GM19328 (cell line): ENCODE results near the gene IGLL5.

ENCODE experiments used
- ATAC-seq: cut with Tn5 transposase; IDR thresholded peaks from one replicate; pipeline ENCODE4 v1.9.1; 2021; ENCODE audit warnings: mild to moderate bottlenecking, moderate library complexity; ENCODE audit not compliant: unreplicated experiment

Gene IGLL5

DNA sequence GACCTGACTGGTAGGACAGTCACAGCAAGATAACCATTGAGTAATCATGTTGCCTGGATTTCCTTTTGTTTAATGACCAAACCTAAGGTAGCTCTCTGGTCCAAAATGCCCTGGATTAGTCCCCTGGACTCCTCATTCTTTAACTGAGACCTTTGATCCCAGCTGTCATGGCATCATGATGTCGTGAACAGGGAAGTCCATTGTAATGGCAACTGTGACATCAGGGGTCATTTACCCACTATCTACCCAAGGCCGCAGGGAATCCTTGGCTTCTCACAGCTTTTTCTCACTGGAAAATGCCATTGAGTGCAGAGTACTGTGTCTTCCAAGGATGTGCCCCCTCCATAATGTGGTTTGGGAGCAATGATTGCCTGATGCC lies 29.1 kb upstream of the IGLL5 start:
- no peak for ATAC-seq

- ATAC-seq: no peak
Observed at GRCh38 chr22:22863001-22863400, 24.6 kb upstream of the IGLL5 start.

DNA sequence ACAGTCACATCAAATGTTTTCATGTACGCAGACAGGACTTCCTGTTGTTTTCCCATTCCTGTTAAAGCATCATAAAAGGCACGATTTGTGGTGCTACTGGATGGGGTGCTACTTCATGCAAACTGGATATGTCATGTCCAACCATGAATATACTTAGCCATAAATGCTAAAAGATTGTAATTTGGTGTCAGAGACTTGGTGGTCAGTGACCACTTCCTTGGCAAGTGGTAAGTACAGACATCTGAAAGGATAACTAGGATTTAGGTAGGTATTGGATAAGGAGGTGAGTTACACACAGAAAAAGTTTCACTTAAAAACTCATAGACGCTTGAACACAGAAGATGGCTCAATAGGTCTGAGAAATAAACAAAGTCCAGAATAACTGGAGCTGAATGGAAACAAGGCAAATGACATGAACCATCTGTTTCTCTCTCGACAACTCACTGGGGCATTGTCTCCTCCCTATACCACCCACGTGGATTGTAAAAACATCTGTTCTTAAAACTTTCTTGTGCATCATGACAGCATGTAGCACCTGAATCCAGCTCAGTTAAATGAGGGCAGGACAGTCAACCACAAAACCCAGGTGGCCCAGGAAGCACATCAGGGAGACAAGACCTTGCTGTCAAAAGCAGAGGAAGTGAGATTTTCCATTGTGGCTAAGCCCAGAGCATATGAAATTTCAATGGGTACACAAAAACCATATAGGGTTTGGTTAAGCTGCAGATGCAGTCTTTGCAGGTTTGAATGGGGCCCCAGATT lies 22.1 kb upstream of the IGLL5 start:
- ATAC-seq: peak; percentile 80

DNA sequence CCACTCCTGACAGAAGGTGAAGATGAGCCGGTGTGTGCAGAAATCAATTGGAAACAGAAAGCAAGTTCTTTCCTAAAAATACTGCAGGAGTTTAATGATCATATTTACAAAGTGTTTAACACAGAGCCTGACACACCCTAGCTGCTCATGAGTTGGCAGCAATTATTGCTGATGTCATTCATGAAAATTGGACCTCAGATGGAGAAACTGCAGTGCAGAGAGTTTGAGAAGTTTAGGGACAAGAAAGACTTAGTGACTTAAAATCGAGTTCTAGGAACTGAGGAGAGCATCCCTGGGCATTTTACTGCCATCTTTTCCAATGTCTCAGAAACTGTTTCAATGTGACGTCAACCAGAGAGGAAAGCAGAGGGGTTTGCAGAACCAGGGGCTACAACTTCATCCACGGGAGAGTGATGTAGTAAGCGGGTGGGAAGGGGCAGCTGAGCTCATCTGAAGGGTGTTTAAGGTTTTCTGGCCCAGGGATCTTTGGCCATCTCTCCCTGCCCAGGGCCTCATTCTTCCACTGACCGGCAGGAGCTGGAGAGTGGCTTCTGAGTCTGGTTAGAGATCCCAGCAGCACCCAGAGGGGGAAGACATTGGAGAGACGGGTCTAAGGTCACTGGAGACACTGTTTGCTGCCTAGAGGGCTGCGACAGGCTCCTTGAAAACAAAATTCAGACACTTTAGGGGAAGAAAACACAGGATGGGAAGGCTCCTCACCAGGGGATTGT lies 21.1 kb upstream of the IGLL5 start:
- no peak for ATAC-seq

- no peak for ATAC-seq
Observed at GRCh38 chr22:22867996-22868715, 19.5 kb upstream of the IGLL5 start.

GRCh38 chr22:22870577-22871404 lies 16.8 kb upstream of the IGLL5 start:
- ATAC-seq: no peak

DNA sequence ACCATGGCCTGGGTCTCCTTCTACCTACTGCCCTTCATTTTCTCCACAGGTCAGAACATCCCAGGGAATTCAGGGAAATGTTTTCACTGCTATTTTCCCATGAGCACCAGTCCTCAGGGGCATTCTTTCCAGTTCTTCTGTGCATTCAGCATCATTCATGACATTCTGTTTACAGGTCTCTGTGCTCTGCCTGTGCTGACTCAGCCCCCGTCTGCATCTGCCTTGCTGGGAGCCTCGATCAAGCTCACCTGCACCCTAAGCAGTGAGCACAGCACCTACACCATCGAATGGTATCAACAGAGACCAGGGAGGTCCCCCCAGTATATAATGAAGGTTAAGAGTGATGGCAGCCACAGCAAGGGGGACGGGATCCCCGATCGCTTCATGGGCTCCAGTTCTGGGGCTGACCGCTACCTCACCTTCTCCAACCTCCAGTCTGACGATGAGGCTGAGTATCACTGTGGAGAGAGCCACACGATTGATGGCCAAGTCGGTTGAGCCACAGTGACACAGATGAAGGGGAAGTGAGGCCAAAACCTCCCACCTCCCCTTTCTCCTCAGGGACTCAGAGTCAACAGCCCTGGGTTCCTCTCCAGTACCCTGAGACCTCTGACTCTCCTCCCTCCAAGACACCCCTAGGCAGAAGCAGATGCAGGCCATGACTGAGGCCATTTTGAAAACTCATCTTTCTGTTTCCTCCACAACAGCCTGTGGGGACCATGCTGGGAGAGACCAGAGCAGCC lies 15.9 kb upstream of the IGLL5 start:
- no peak for ATAC-seq

DNA sequence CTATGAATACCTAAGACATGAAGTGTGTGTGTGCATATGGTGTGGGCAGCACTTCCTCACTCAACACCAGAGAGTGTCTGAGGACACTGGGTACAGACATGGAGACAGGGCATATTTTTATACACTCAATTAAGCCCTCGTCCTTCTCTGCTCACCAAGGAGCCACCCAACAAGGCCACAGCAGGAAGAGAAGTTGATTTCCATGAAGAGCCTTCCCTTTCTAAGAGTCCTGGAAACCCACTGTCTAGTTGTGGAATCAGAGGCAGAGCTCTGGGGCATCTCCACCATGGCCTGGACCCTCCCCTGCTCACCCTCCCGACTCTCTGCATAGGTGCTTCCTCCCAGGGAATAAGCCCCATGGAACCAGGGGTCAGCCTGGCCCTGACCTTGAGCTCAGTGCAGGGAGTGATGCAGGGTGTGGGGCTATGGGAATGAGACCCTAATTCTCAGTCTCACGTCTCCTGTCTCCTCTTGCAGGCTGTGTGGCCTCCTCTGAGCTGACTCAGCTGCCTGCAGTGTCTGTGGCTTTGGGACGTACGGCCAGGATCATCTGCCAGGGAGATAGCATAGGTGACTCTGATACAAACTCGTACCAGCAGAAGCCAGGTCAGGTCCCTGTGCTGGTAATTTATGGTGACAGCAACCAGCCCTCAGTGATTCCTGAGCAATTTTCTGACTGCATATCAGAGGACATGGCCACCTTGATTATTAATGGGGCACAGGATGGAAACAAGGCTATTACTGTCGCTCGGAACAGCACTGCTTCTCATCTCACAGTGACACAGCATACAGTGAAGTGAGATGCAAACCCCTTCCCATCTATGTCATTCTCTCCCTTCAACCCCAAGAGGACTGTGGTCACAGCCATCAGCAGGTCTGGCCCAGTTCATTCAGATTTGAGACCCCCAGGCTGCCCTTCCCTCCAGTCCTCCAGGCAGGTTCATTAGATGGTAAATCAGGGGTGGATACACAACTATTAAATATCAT lies 14.6 kb upstream of the IGLL5 start:
- ATAC-seq: no peak

GRCh38 chr22:22877523-22878210 lies 9.9 kb upstream of the IGLL5 start:
- no peak for ATAC-seq

DNA sequence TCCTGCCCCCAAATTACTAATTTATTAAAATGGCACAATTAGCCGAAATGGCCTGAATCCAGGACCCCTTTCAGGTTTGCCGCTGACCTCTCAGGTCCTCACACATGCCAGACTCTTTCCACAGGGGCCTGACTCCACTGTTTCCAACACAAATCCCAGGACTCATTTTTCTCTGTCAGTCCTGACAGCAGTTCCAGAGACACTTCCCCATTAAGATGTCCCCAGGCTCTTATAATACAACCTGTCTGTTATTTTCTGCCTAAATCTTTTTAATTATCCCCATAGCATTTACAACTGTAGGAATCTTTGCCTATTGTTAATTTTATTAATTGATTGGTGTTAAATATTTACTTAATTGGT lies 9.4 kb upstream of the IGLL5 start:
- no peak for ATAC-seq

DNA sequence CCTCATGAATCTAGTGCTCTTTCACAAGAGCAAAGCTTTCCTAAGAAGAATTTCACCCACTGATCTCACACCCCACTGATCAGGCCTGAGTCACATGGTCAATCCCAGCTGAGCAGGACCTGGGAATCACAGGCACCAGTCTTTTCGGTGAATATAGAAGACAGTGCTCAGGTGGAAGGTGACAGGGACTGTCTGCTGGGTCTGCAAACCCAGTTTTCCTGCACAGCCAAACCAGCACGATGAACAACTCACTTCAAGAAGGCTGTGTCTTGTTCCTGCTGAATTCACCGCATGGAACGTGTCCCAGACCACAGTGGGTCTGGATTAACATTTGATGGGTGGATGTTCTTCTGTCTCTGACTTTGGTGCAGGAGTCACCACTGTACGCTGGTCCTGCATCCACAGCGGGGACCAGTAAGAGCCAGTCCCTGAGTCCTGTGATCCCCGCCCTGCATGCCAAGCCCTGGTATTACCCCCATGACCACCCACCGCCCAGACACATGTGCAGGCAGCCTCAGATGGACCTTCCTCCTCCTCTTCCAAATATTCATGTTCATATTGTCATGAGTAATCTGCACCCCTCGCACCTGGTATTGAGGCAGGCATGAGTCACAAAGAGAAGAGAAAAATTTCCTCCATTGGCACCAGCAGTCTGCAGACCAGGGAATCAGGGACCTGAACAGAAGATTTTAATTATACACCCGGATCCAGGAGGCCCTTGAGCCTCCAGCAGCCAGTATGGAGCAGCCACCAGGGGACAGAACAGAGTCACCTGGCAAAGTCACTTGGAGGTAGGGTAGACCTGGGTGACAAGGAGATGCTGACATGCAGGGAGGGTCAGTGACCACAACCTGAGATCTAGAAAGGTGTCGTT lies 8.6 kb upstream of the IGLL5 start:
- ATAC-seq: no peak

GRCh38 chr22:22879675-22880155 lies 7.9 kb upstream of the IGLL5 start:
- ATAC-seq: no peak

- no peak for ATAC-seq
Observed at GRCh38 chr22:22880645-22881044, 7.0 kb upstream of the IGLL5 start.

DNA sequence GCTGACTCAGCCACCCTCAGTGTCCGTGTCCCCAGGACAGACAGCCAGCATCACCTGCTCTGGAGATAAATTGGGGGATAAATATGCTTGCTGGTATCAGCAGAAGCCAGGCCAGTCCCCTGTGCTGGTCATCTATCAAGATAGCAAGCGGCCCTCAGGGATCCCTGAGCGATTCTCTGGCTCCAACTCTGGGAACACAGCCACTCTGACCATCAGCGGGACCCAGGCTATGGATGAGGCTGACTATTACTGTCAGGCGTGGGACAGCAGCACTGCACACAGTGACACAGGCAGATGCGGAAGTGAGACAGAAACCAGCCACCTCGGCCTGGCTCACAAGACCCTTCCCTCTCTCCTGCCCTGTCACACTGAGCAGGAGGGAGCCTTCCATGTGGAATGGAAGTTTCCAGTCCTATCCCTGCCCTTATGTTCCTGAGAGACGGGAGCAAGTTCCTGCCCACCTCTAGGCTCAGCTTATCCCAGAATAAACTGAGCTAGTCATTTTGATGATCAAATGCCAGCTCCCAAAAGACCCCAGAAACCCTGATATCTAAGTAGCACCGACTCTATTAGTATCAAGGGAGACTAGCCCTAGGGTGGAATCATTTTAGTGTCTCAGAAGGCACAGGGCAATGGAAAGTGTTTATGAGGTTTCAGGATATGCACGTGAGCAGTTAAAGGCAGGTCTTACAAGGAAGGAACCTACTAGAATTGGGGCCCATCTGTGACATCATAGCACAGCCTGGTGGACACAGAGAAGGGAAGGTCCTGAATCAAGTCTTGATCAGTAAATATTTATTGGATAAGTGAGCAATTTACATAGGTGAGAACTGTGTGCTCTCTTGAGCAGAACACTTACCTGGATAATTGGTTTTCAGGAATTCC lies 6.3 kb upstream of the IGLL5 start:
- ATAC-seq: no peak

GRCh38 chr22:22882033-22882717 lies 5.4 kb upstream of the IGLL5 start:
- ATAC-seq: no peak
